Sigmoid colon (tissue), 7 donors: ENCODE measurements around the gene SYNE4. TPM values are rescaled to one million over a fixed set of nuclear protein-coding genes. Genes with fewer than 3 reads are reported as not detected.

ENCODE experiments used
- DNase-seq: peaks from one replicate; pipeline ENCODE4 v3.0.0-alpha.2; 2019
- H3K27ac ChIP-seq, 4 donors: fragments of 200-600 bp; sonication (generic); one replicate each; pipeline ENCODE4 v1.5.1; 2016 to 2019; ENCODE audit warnings: mild to moderate bottlenecking in 1 of 4
- H3K27me3 ChIP-seq, 3 donors: fragments of 200-600 bp; sonication (generic); one replicate each; pipeline ENCODE4 v1.5.1; 2019; ENCODE audit warnings: mild to moderate bottlenecking in 1 of 3
- H3K36me3 ChIP-seq, 4 donors: fragments of 200-600 bp; sonication (generic); one replicate each; pipeline ENCODE4 v1.5.1; 2016 to 2019
- H3K4me1 ChIP-seq, 4 donors: fragments of 200-600 bp; sonication (generic); one replicate each; pipeline ENCODE4 v1.5.1; 2017 to 2019
- H3K4me3 ChIP-seq, 4 donors: fragments of 200-600 bp; sonication (generic); one replicate each; pipeline ENCODE4 v1.5.1; 2017 to 2019; ENCODE audit warnings: mild to moderate bottlenecking in 2 of 4, moderate library complexity in 1 of 4
- H3K9me3 ChIP-seq, 4 donors: fragments of 200-600 bp in 3 of 4; sonication (generic) in 3 of 4; one replicate each; pipeline versions ENCODE4 v1.5.1 to v1.6.1; 2013 to 2019
- EP300 ChIP-seq, 4 donors: sonication (generic); formaldehyde crosslinking; IDR thresholded peaks; one replicate each; pipeline ENCODE4 v1.6.1; 2017; ENCODE audit warnings: antibody characterized with exemption in 4 of 4
- POLR2A ChIP-seq, 2 donors: fragments of 450-650 bp; IDR thresholded peaks; one replicate each; pipeline ENCODE4 v1.6.1; 2016; ENCODE audit warnings: antibody characterized with exemption in 2 of 2, mild to moderate bottlenecking in 2 of 2, moderate library complexity in 2 of 2
- POLR2AphosphoS5 ChIP-seq, 4 donors: sonication (generic); formaldehyde crosslinking; IDR thresholded peaks; one replicate each; pipeline ENCODE4 v1.6.1; 2017; ENCODE audit warnings: antibody characterized with exemption in 4 of 4
- WGBS, 2 donors: extraction: QIAGEN DNeasy Blood & Tissue Kit; methylation state at CpG; one replicate each; pipeline ENCODE4 v1.1.7; 2013; 5-methylcytosine and 5-hydroxymethylcytosine counted together
- intact Hi-C: fragments of 100-400 bp; cut with DNase I; formaldehyde crosslinking; loops from one replicate; pipeline ENCODE4 v1.15.1; 2023
- polyA plus RNA-seq, 3 donors: library from polyadenylated mRNA; stranded (reverse); fragments of 200-250 nt; gene quantifications; one replicate each; pipeline ENCODE4 v1.2.3, GENCODE V29; 2013
- total RNA-seq, 4 donors: library from RNA; depleted of rRNA; stranded (reverse); fragments of >200 nt; gene quantifications; one replicate each; pipeline ENCODE4 v1.1.0, GENCODE V29; 2016
- TF ChIP-seq, protein P1 (sequence below), 4 experiments: fragments of 450-650 bp in 3 of 4; fragments of 200-600 bp in 1 of 4; IDR thresholded peaks; one replicate each; pipeline ENCODE4 v1.5.1; 2016 to 2019; ENCODE audit warnings: antibody characterized with exemption in 4 of 4, mild to moderate bottlenecking in 3 of 4, moderate library complexity in 2 of 4
- donor health status: healthy with polysubstance abuse.
- donor health status: Bipolar disorder and iron deficiency.
- donor health status: healthy.

Gene SYNE4
- total and polyA plus RNA-seq, 7 donors = 0.28 to 7.8 (median 0.82) TPM

GRCh38 chr19:36014012-36014924, 5.7 kb upstream of the SYNE4 start, which contains the start of gene ALKBH6:
Gene ALKBH6, minus strand, starts transcription at chr19:36014213. Its CDS starts 816 bp downstream, at chr19:36013397.
- 1 to 2% methylated on average over 42 of the region's 42 CpGs for WGBS, 2 donors
- H3K9me3 ChIP-seq = no peaks in the 10 kb centered on the region
- intact Hi-C loops = loop anchor here (2.0 to 5.0 kb wide), 2 partner anchors 19 to 38 kb away; partner anchors contain the start of genes SDHAF1, THAP8 and WDR62
- H3K27me3 ChIP-seq = no peaks in the 10 kb centered on the region
- TF ChIP-seq, protein P1, sequence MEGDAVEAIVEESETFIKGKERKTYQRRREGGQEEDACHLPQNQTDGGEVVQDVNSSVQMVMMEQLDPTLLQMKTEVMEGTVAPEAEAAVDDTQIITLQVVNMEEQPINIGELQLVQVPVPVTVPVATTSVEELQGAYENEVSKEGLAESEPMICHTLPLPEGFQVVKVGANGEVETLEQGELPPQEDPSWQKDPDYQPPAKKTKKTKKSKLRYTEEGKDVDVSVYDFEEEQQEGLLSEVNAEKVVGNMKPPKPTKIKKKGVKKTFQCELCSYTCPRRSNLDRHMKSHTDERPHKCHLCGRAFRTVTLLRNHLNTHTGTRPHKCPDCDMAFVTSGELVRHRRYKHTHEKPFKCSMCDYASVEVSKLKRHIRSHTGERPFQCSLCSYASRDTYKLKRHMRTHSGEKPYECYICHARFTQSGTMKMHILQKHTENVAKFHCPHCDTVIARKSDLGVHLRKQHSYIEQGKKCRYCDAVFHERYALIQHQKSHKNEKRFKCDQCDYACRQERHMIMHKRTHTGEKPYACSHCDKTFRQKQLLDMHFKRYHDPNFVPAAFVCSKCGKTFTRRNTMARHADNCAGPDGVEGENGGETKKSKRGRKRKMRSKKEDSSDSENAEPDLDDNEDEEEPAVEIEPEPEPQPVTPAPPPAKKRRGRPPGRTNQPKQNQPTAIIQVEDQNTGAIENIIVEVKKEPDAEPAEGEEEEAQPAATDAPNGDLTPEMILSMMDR (IDR thresholded peaks at IDR 0.05) = no peak
- TF ChIP-seq POLR2AphosphoS5 (IDR thresholded peaks at IDR 0.05) = peak; percentile 6 to 72 (median 45)
- peak; percentile 1 to 44 for TF ChIP-seq POLR2A (IDR thresholded peaks at IDR 0.05)
- peaks cover 0 to 23% (median 22%) of the 10 kb centered on the region in 4 donors for H3K4me1 ChIP-seq
- peaks cover 10 to 38% (median 23%) of the 10 kb centered on the region in 4 donors for H3K36me3 ChIP-seq
- peak within 1 kb of the TSS; percentile 55 to 75 (median 61) for H3K4me3 ChIP-seq
- peak; percentile 100 for DNase-seq
- H3K27ac ChIP-seq = peak within 1 kb of the TSS; percentile 86 to 89 (median 86)

DNA sequence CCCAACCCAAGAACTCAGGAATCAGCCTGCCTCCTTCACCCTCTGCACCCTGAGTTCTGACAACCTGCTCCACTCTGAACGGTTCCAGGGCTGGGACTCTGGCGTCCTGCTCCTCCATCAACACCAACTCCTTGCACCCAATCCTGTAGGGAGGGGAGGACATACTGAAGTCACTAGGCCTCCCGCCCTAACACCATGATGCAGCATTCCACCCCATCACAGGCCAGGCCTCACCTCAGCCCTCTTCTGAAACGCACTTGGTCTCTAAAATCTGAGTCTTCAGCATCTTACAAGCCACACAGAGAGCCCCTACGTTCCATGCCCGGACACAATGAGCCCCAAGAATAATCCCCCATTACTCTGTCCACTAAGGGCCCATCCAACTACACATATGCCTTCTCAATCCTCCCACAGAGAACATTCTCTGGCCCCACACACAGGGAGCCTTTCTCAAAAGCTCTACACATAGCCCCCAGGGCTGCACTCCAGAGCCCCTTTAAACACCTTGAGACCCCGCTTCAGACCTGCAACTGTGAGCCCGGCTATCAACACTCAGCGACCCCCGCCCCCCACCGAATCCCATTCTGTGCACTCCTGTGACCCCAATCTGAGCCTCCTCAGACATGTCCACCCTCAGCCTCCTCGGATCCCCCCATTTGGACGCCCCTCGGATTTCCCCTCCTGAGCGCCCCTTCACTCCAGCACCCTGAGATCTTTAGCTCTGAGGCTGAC, 4.8 kb upstream of the SYNE4 start:
- peak overlapping the region; percentile 86 to 89 (median 86) for H3K27ac ChIP-seq
- H3K27me3 ChIP-seq = no peaks in the 10 kb centered on the region
- intact Hi-C loops = loop anchor here (2.0 to 5.0 kb wide), 2 partner anchors 19 to 39 kb away; partner anchors contain the start of genes SDHAF1, THAP8 and WDR62
- H3K4me1 ChIP-seq = peaks cover 0 to 31% (median 30%) of the 10 kb centered on the region in 4 donors
- H3K4me3 ChIP-seq = peak overlapping the region; percentile 55 to 75 (median 61)
- H3K36me3 ChIP-seq = peaks cover 10 to 29% (median 17%) of the 10 kb centered on the region in 4 donors
- H3K9me3 ChIP-seq = no peaks in the 10 kb centered on the region
- 34 to 35% methylated on average over 15 of the region's 15 CpGs for WGBS, 2 donors
- TF ChIP-seq, protein P1 (IDR thresholded peaks at IDR 0.05) = no peak
- TF ChIP-seq EP300 (IDR thresholded peaks at IDR 0.05) (no peak), POLR2A (IDR thresholded peaks at IDR 0.05) (no peak), POLR2AphosphoS5 (IDR thresholded peaks at IDR 0.05) (no peak)
- no peak for DNase-seq

DNA sequence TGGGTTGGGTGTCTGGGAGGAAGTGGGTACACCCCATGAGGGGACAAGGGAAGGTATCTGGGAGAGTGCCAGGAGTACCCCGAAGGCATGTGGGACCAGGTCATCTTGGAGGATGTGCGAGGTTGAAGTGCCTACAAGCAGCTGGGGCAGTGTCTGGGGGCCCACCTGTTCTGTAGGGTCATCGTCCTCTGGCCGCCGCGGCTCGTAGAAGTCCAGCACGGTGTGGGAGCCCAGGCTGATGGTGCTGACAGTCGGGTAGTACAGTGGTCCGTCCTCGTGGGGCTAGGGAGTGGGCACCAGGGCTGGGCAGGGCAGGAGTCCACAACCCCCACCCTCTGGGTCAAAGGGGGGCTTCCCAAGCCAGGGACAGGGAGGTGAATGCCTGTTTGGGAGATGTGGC, 1.8 kb upstream of the SYNE4 start:
- no peak overlapping the region for H3K4me3 ChIP-seq
- WGBS, 2 donors = 96 to 97% methylated on average over 11 of the region's 11 CpGs
- no peaks in the 10 kb centered on the region for H3K9me3 ChIP-seq
- TF ChIP-seq POLR2AphosphoS5 (IDR thresholded peaks at IDR 0.05) (no peak), POLR2A (IDR thresholded peaks at IDR 0.05) (no peak), EP300 (IDR thresholded peaks at IDR 0.05) (no peak)
- TF ChIP-seq, protein P1 (IDR thresholded peaks at IDR 0.05) = no peak
- H3K27ac ChIP-seq = peak overlapping the region in 1 of 4 donors; percentile 79
- DNase-seq = no peak
- H3K4me1 ChIP-seq = peaks cover 0 to 35% (median 31%) of the 10 kb centered on the region in 4 donors
- no peaks in the 10 kb centered on the region for H3K27me3 ChIP-seq
- intact Hi-C loops = loop anchor here (5.0 kb wide), 1 partner anchor 42 kb away; the partner anchor contains the start of genes THAP8 and WDR62
- no peaks in the 10 kb centered on the region for H3K36me3 ChIP-seq

GRCh38 chr19:36009633-36010379, 1.2 kb upstream of the SYNE4 start:
- Histone ChIP-seq H3K27me3 (no peaks in the 10 kb centered on the region), H3K4me3 (peak overlapping the region; percentile 29 to 48 (median 44)), H3K9me3 (no peaks in the 10 kb centered on the region), H3K4me1 (peaks cover 0 to 35% (median 30%) of the 10 kb centered on the region in 4 donors), H3K36me3 (no peaks in the 10 kb centered on the region), H3K27ac (peak overlapping the region; percentile 75 to 81 (median 79))
- DNase-seq = no peak
- TF ChIP-seq POLR2A (IDR thresholded peaks at IDR 0.05) (no peak), EP300 (IDR thresholded peaks at IDR 0.05) (no peak), POLR2AphosphoS5 (IDR thresholded peaks at IDR 0.05) (no peak)
- TF ChIP-seq, protein P1 (IDR thresholded peaks at IDR 0.05) = no peak
- intact Hi-C loops = loop anchor here (5.0 kb wide), 1 partner anchor 42 kb away; the partner anchor contains the start of genes THAP8 and WDR62
- 58 to 65% methylated on average over 15 of the region's 15 CpGs for WGBS, 2 donors
